ENCODE data around the gene OGT.

The OGT gene

DNA sequence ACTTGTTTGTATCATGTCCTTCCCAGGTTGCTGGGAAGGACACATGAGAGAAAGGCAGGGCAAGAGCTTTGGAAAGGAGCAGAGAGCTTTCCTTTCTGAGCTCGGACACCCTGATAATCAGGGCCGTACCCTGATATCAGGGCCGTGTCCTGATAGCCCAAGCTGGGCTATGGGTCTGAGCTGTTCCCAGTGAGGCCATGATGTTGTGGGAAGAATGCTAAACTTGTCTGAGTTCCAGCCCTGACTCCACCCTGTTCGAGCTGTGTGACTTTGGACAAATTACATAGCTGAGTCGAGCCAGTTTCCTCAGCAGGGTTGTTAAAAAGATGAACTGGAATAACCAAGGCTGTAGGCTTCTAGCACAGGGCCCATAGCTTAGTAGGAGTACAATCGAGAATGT, 88.7 kb downstream of the OGT start:
- Histone ChIP-seq H3K4me3 (replicated peaks; ENCODE audit: insufficient read depth, low read length) (no peak overlapping the region), H3K27me3 (ENCODE audit: insufficient read depth, poor library complexity, severe bottlenecking) (no peaks in the 10 kb centered on the region), H3K27ac (replicated peaks) (no peak overlapping the region)
- TF ChIP-seq POLR2AphosphoS5 (IDR thresholded peaks at IDR 0.05; ENCODE audit: low read depth) (no peak), GABPA (IDR thresholded peaks at IDR 0.05; ENCODE audit: low read depth) (no peak), SPI1 (IDR thresholded peaks at IDR 0.05; ENCODE audit: borderline replicate concordance, low read depth) (no peak)
- TF ChIP-seq, protein P1, sequence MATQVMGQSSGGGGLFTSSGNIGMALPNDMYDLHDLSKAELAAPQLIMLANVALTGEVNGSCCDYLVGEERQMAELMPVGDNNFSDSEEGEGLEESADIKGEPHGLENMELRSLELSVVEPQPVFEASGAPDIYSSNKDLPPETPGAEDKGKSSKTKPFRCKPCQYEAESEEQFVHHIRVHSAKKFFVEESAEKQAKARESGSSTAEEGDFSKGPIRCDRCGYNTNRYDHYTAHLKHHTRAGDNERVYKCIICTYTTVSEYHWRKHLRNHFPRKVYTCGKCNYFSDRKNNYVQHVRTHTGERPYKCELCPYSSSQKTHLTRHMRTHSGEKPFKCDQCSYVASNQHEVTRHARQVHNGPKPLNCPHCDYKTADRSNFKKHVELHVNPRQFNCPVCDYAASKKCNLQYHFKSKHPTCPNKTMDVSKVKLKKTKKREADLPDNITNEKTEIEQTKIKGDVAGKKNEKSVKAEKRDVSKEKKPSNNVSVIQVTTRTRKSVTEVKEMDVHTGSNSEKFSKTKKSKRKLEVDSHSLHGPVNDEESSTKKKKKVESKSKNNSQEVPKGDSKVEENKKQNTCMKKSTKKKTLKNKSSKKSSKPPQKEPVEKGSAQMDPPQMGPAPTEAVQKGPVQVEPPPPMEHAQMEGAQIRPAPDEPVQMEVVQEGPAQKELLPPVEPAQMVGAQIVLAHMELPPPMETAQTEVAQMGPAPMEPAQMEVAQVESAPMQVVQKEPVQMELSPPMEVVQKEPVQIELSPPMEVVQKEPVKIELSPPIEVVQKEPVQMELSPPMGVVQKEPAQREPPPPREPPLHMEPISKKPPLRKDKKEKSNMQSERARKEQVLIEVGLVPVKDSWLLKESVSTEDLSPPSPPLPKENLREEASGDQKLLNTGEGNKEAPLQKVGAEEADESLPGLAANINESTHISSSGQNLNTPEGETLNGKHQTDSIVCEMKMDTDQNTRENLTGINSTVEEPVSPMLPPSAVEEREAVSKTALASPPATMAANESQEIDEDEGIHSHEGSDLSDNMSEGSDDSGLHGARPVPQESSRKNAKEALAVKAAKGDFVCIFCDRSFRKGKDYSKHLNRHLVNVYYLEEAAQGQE (IDR thresholded peaks at IDR 0.05; ENCODE audit: insufficient replicate concordance, low read depth) = no peak
- TF ChIP-seq, protein P2, sequence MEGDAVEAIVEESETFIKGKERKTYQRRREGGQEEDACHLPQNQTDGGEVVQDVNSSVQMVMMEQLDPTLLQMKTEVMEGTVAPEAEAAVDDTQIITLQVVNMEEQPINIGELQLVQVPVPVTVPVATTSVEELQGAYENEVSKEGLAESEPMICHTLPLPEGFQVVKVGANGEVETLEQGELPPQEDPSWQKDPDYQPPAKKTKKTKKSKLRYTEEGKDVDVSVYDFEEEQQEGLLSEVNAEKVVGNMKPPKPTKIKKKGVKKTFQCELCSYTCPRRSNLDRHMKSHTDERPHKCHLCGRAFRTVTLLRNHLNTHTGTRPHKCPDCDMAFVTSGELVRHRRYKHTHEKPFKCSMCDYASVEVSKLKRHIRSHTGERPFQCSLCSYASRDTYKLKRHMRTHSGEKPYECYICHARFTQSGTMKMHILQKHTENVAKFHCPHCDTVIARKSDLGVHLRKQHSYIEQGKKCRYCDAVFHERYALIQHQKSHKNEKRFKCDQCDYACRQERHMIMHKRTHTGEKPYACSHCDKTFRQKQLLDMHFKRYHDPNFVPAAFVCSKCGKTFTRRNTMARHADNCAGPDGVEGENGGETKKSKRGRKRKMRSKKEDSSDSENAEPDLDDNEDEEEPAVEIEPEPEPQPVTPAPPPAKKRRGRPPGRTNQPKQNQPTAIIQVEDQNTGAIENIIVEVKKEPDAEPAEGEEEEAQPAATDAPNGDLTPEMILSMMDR (IDR thresholded peaks at IDR 0.05; ENCODE audit: insufficient read depth, low read length) = no peak
- no peak for DNase-seq (ENCODE audit: low read depth in 1 of 2, low spot score in 1 of 2)

DNA sequence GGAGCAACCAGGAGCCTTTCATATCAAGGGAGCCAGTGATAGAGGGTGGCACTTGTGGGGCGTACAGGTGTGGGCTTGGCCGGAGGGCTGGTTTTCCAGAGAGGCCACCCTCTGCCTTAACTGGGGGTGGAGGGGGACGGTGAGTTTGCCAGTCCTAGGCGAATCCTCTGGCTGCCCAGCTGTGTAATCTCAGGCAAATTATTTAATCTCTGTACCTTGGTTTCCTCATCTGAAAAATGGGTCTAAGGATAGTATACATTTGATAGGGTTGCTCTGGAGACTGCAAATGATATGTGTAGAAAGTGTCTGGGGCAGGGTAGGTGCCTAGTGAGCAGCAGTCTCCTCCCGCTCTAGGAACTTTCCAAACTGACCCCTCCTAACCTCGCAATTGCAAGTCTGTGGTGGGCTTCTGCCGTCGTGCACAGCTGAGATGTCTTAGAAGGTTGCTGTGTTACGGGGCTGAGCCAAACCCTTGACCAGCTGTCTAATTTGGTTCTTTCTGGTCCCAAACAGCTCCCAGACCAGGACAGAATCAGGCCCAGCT, 89.2 kb downstream of the OGT start:
- TF ChIP-seq GABPA (IDR thresholded peaks at IDR 0.05; ENCODE audit: low read depth) (no peak), SPI1 (IDR thresholded peaks at IDR 0.05; ENCODE audit: borderline replicate concordance, low read depth) (no peak), POLR2AphosphoS5 (IDR thresholded peaks at IDR 0.05; ENCODE audit: low read depth) (no peak)
- TF ChIP-seq, protein P1 (IDR thresholded peaks at IDR 0.05; ENCODE audit: insufficient replicate concordance, low read depth) = no peak
- TF ChIP-seq, protein P2 (IDR thresholded peaks at IDR 0.05; ENCODE audit: insufficient read depth, low read length) = no peak
- Histone ChIP-seq H3K27me3 (ENCODE audit: insufficient read depth, poor library complexity, severe bottlenecking) (no peaks in the 10 kb centered on the region), H3K4me3 (replicated peaks; ENCODE audit: insufficient read depth, low read length) (no peak overlapping the region), H3K27ac (replicated peaks) (no peak overlapping the region)
- DNase-seq (ENCODE audit: low read depth in 1 of 2, low spot score in 1 of 2) = no peak

DNA sequence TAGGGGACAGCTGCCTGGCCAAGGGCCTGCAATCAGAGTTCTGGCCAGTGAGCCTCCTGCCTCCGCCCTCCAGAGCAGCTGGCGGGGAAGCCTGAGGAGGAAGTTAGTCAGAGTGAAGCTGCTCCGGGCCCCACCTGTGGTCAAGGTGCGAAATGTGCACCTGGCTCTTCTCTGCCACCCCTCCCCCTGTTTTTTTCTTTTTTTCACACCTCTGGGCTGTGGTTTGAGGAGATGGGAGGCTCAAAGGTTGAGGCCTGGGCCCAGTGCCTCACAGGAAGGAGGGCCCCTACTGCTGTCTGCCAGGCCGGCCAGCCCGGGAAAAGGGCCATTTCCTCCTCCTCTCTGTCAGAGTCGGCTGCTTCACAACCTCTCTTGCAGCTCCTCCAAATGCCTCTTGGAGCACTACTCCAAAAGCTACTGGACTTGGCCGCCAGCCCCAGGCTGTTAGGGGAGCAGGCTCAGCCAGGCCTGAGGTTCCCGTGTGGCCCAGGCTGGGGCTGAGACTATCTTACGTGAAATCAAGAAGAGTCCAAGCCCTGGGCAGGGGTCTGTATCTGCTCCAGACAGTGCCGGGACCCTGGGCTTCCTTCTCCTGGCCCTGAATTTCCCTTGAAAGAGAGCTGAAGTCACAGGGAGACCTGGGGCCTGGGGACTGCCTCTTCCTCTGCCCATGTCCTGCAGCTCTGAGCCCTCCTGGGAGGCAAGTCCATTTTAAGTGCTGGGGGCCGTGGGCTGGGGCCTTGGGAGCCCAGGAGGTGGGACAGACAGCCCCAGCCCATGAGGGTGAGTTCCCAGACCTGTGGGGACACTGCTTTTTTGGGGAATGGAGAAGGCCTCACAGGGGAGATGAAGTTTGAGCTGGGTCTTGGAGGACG, 89.9 kb downstream of the OGT start:
- peak overlapping the region; percentile 57 for H3K27ac ChIP-seq (replicated peaks)
- H3K27me3 ChIP-seq (ENCODE audit: insufficient read depth, poor library complexity, severe bottlenecking) = no peaks in the 10 kb centered on the region
- DNase-seq (ENCODE audit: low read depth in 1 of 2, low spot score in 1 of 2) = peak in 1 of 2 experiments; percentile 66

More for the DNA sequence above, 89.9 kb downstream of the OGT start:
- TF ChIP-seq GABPA (IDR thresholded peaks at IDR 0.05; ENCODE audit: low read depth) (no peak), SPI1 (IDR thresholded peaks at IDR 0.05; ENCODE audit: borderline replicate concordance, low read depth) (no peak), POLR2AphosphoS5 (IDR thresholded peaks at IDR 0.05; ENCODE audit: low read depth) (no peak)
- TF ChIP-seq, protein P1 (IDR thresholded peaks at IDR 0.05; ENCODE audit: insufficient replicate concordance, low read depth) = no peak
- TF ChIP-seq, protein P2 (IDR thresholded peaks at IDR 0.05; ENCODE audit: insufficient read depth, low read length) = no peak
- no peak overlapping the region for H3K4me3 ChIP-seq (replicated peaks; ENCODE audit: insufficient read depth, low read length)

All from HL-60 (cell line).